ENCODE data around the gene TMEM182. TPM values are rescaled to one million over a fixed set of nuclear protein-coding genes. Genes with fewer than 3 reads are reported as not detected.

Gene TMEM182
- total RNA-seq, 1 donor: 2.7 TPM

- H3K4me1 ChIP-seq (ENCODE audit: insufficient read depth, low read length): peaks cover 8% of the 10 kb centered on the region
- no peak overlapping the region for H3K4me3 ChIP-seq (ENCODE audit: low read length)
- H3K9me3 ChIP-seq (ENCODE audit: low read depth, low read length): peaks cover 38% of the 10 kb centered on the region
- no peaks in the 10 kb centered on the region for H3K27me3 ChIP-seq (ENCODE audit: insufficient read depth, low read length)
These were observed 41.4 kb downstream of the TMEM182 start for GRCh38 chr2:102803041-102803896.

- Histone ChIP-seq H3K4me1 (ENCODE audit: insufficient read depth, low read length) (peaks cover 8% of the 10 kb centered on the region), H3K4me3 (ENCODE audit: low read length) (no peak overlapping the region), H3K9me3 (ENCODE audit: low read depth, low read length) (peaks cover 38% of the 10 kb centered on the region), H3K27me3 (ENCODE audit: insufficient read depth, low read length) (no peaks in the 10 kb centered on the region)
These were observed 42.0 kb downstream of the TMEM182 start for GRCh38 chr2:102803897-102804217.

- Histone ChIP-seq H3K4me1 (ENCODE audit: insufficient read depth, low read length) (peaks cover 8% of the 10 kb centered on the region), H3K4me3 (ENCODE audit: low read length) (no peak overlapping the region), H3K27me3 (ENCODE audit: insufficient read depth, low read length) (no peaks in the 10 kb centered on the region), H3K9me3 (ENCODE audit: low read depth, low read length) (peaks cover 15% of the 10 kb centered on the region)
These were observed 44.5 kb downstream of the TMEM182 start for GRCh38 chr2:102806250-102806837.

- no peaks in the 10 kb centered on the region for H3K9me3 ChIP-seq (ENCODE audit: low read depth, low read length)
- no peaks in the 10 kb centered on the region for H3K27me3 ChIP-seq (ENCODE audit: insufficient read depth, low read length)
- no peak overlapping the region for H3K4me3 ChIP-seq (ENCODE audit: low read length)
- H3K4me1 ChIP-seq (ENCODE audit: insufficient read depth, low read length): no peaks in the 10 kb centered on the region
These were observed 47.7 kb downstream of the TMEM182 start for GRCh38 chr2:102809291-102810189.

GRCh38 chr2:102815285-102815684, 53.5 kb downstream of the TMEM182 start:
- Histone ChIP-seq H3K4me1 (ENCODE audit: insufficient read depth, low read length) (no peaks in the 10 kb centered on the region), H3K27me3 (ENCODE audit: insufficient read depth, low read length) (no peaks in the 10 kb centered on the region), H3K9me3 (ENCODE audit: low read depth, low read length) (no peaks in the 10 kb centered on the region), H3K4me3 (ENCODE audit: low read length) (no peak overlapping the region)

GRCh38 chr2:102826904-102827303, 65.1 kb downstream of the TMEM182 start:
- Histone ChIP-seq H3K27me3 (ENCODE audit: insufficient read depth, low read length) (no peaks in the 10 kb centered on the region), H3K4me3 (ENCODE audit: low read length) (no peak overlapping the region), H3K9me3 (ENCODE audit: low read depth, low read length) (no peaks in the 10 kb centered on the region)

GRCh38 chr2:102832789-102833188, 71.0 kb downstream of the TMEM182 start:
- Histone ChIP-seq H3K27me3 (ENCODE audit: insufficient read depth, low read length) (no peaks in the 10 kb centered on the region), H3K9me3 (ENCODE audit: low read depth, low read length) (no peaks in the 10 kb centered on the region), H3K4me1 (ENCODE audit: insufficient read depth, low read length) (peaks cover 3% of the 10 kb centered on the region), H3K4me3 (ENCODE audit: low read length) (no peak overlapping the region)

More at GRCh38 chr2:102826904-102827303, 65.1 kb downstream of the TMEM182 start:
- H3K4me1 ChIP-seq (ENCODE audit: insufficient read depth, low read length): no peaks in the 10 kb centered on the region

- Histone ChIP-seq H3K27me3 (ENCODE audit: insufficient read depth, low read length) (no peaks in the 10 kb centered on the region), H3K4me1 (ENCODE audit: insufficient read depth, low read length) (peaks cover 9% of the 10 kb centered on the region), H3K9me3 (ENCODE audit: low read depth, low read length) (no peaks in the 10 kb centered on the region), H3K4me3 (ENCODE audit: low read length) (no peak overlapping the region)
These were observed 72.9 kb downstream of the TMEM182 start for GRCh38 chr2:102834523-102835273.

- Histone ChIP-seq H3K27me3 (ENCODE audit: insufficient read depth, low read length) (no peaks in the 10 kb centered on the region), H3K4me3 (ENCODE audit: low read length) (no peak overlapping the region), H3K4me1 (ENCODE audit: insufficient read depth, low read length) (peaks cover 9% of the 10 kb centered on the region)
These were observed 75.9 kb downstream of the TMEM182 start for GRCh38 chr2:102837626-102838198.

GRCh38 chr2:102839668-102840388, 78.0 kb downstream of the TMEM182 start:
- peaks cover 9% of the 10 kb centered on the region for H3K4me1 ChIP-seq (ENCODE audit: insufficient read depth, low read length)
- H3K9me3 ChIP-seq (ENCODE audit: low read depth, low read length): no peaks in the 10 kb centered on the region
- H3K4me3 ChIP-seq (ENCODE audit: low read length): no peak overlapping the region
- H3K27me3 ChIP-seq (ENCODE audit: insufficient read depth, low read length): no peaks in the 10 kb centered on the region

More at GRCh38 chr2:102837626-102838198, 75.9 kb downstream of the TMEM182 start:
- no peaks in the 10 kb centered on the region for H3K9me3 ChIP-seq (ENCODE audit: low read depth, low read length)

- Histone ChIP-seq H3K9me3 (ENCODE audit: low read depth, low read length) (no peaks in the 10 kb centered on the region), H3K4me1 (ENCODE audit: insufficient read depth, low read length) (peaks cover 9% of the 10 kb centered on the region), H3K4me3 (ENCODE audit: low read length) (no peak overlapping the region), H3K27me3 (ENCODE audit: insufficient read depth, low read length) (no peaks in the 10 kb centered on the region)
These were observed 79.4 kb downstream of the TMEM182 start for GRCh38 chr2:102841107-102841840.

- Histone ChIP-seq H3K4me3 (ENCODE audit: low read length) (no peak overlapping the region), H3K27me3 (ENCODE audit: insufficient read depth, low read length) (no peaks in the 10 kb centered on the region), H3K4me1 (ENCODE audit: insufficient read depth, low read length) (no peaks in the 10 kb centered on the region), H3K9me3 (ENCODE audit: low read depth, low read length) (no peaks in the 10 kb centered on the region)
These were observed 82.1 kb downstream of the TMEM182 start for GRCh38 chr2:102843764-102844443.

GRCh38 chr2:102844911-102845310, 83.1 kb downstream of the TMEM182 start:
- Histone ChIP-seq H3K27me3 (ENCODE audit: insufficient read depth, low read length) (no peaks in the 10 kb centered on the region), H3K4me1 (ENCODE audit: insufficient read depth, low read length) (no peaks in the 10 kb centered on the region), H3K4me3 (ENCODE audit: low read length) (no peak overlapping the region), H3K9me3 (ENCODE audit: low read depth, low read length) (no peaks in the 10 kb centered on the region)

Measured in mononuclear cell (primary cell).